Measurements from ENCODE around the gene CHFR.

DNA sequence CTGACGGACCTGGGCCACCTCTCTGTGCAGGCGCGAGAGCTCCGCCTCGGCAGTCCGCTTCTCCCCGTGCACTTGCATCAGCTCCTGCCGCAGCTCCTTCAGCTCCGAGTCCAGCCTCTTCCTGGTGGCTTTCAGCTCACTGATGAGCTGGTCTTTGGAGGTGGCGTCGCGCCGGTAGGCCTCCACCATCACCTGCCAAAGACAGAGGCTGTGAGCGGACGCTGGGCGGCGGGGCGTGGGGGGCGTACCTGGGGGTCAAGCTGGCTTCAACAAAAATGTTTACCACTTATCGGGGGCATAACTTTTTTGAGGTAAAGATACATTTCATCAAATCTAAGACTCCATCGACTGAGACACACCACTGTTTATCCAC, 98.3 kb downstream of the CHFR start:
- TF ChIP-seq, protein P1, sequence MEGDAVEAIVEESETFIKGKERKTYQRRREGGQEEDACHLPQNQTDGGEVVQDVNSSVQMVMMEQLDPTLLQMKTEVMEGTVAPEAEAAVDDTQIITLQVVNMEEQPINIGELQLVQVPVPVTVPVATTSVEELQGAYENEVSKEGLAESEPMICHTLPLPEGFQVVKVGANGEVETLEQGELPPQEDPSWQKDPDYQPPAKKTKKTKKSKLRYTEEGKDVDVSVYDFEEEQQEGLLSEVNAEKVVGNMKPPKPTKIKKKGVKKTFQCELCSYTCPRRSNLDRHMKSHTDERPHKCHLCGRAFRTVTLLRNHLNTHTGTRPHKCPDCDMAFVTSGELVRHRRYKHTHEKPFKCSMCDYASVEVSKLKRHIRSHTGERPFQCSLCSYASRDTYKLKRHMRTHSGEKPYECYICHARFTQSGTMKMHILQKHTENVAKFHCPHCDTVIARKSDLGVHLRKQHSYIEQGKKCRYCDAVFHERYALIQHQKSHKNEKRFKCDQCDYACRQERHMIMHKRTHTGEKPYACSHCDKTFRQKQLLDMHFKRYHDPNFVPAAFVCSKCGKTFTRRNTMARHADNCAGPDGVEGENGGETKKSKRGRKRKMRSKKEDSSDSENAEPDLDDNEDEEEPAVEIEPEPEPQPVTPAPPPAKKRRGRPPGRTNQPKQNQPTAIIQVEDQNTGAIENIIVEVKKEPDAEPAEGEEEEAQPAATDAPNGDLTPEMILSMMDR (IDR thresholded peaks at IDR 0.05), result no peak
- TF ChIP-seq POLR2AphosphoS5 (IDR thresholded peaks at IDR 0.05; ENCODE audit: insufficient read depth in 1 of 2, low read depth in 1 of 2), result no peak

Measured in vagina (tissue), 2 donors.